NCI-H146 treated with DMSO at 0.1 percent for 48 hours (cell line): ENCODE results near the gene CDH2.
"Not testable (repeated sequence)": the region's sequence is repeated elsewhere in the genome, so short reads cannot be mapped to it uniquely, and the experiment has no call there.

Source experiments
- DNase-seq: peaks from one replicate; lab custom pipeline; 2025; ENCODE audit not compliant: unreplicated experiment; lab: John Stamatoyannopoulos, UW

CDH2 gene

GRCh38 chr18:27922780-27923179 is 254.2 kb downstream of the CDH2 start:
- no peak for DNase-seq

GRCh38 chr18:27921904-27922751 is 254.8 kb downstream of the CDH2 start:
- DNase-seq: no peak

- DNase-seq: no peak
These were observed 255.5 kb downstream of the CDH2 start for GRCh38 chr18:27921392-27921791.

- DNase-seq: no peak
These were observed 256.1 kb downstream of the CDH2 start for GRCh38 chr18:27920836-27921235.

- not testable (repeated sequence) for DNase-seq
These were observed 270.7 kb downstream of the CDH2 start for GRCh38 chr18:27906189-27906588.

GRCh38 chr18:27903906-27904305 is 273.0 kb downstream of the CDH2 start:
- no peak for DNase-seq

DNA sequence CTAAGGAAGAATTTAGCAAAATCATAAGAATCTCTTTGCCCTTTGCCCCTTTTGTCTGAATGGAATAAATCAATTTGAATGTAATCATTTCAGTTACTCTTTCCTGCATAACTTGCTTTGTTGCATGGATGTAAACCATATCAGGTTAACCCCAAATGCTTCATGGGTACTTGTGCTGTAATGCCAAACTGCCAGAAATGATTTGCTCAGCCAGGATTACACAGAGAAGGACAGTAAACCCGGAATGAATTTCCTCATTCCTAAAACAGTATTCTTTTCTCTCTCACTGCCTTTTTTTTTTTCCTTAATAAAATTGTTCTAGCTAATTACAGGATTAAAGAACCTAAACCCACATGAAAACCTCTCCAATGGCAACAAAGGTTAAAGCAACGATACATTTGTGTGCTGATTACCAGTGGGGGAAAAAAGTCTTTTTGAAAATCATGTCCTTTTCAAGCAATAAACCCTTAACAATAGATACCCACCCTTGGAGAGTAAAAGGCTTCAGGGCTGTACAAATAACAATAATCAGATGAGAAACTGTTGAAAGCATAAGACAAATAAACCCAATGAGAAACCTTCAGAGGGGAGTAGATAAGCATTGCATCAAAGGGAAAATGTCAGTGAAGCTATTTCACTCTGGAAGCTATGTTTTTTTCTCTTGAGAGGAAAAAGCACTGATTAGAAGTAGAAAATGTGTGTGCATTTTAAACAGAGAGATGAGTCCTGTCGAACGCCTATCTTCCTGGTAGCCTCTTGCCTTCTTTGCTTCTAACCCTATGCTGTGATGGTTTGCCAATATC is 275.3 kb downstream of the CDH2 start:
- peak; percentile 43 for DNase-seq
